Endothelial cell of umbilical vein (primary cell): Measurements from ENCODE around the gene ZDHHC13. TPM values are rescaled to one million over a fixed set of nuclear protein-coding genes. Genes with fewer than 3 reads are reported as not detected.
A peak's percentile ranks its signal among the peaks of the same experiment; 100 is the strongest.

Experiments used
- BruUV-seq: library from RNA; stranded (reverse); fragments of 400-500 nt; replicated peaks from 2 replicates; lab custom pipeline; 2021; lab: Mats Ljungman, UMichigan
- CTCF ChIA-PET: fragments of 300-600, 350-600 bp; sonication (Branson Sonifier 250); formaldehyde crosslinking; loops from one replicate; lab custom pipeline; 2021; ENCODE audit warnings: antibody characterized with exemption, inconsistent platforms; lab: Charles Lee
- POLR2A ChIA-PET: fragments of 300-600, 350-600 bp; sonication (Branson Sonifier 250); formaldehyde crosslinking; loops from one replicate; lab custom pipeline; 2021; ENCODE audit warnings: antibody characterized with exemption, inconsistent platforms; lab: Charles Lee
- DNase-seq: peaks from one replicate; pipeline ENCODE4 v3.0.0-alpha.2; 2011; ENCODE audit warnings: low read depth, low spot score
- FAIRE-seq: peaks from 2 replicates; lab custom pipeline; 2011; peaks lifted over from hg19 to GRCh38; lab: Jason Lieb, UNC
- H2AFZ ChIP-seq: 2 replicates; pipeline ENCODE4 v1.6.0; 2012; ENCODE audit warnings: low read depth, low read length, control low read depth, inconsistent platforms
- H3K27ac ChIP-seq: 2 replicates; pipeline ENCODE4 v1.5.1; 2011; ENCODE audit warnings: low read depth, mild to moderate bottlenecking, control low read depth, low read length, moderate library complexity; ENCODE audit not compliant: insufficient read depth
- H3K27me3 ChIP-seq, 2 experiments: 2 replicates each; pipeline versions ENCODE4 v1.6.0 to v1.6.1; 2011; ENCODE audit warnings: low read length in 2 of 2, mixed read lengths in 1 of 2; ENCODE audit not compliant: control insufficient read depth in 2 of 2, insufficient read depth in 2 of 2
- H3K36me3 ChIP-seq, 2 experiments: 2 replicates in 1 of 2; 3 replicates in 1 of 2; pipeline ENCODE4 v1.5.1; 2011; ENCODE audit warnings: low read length in 2 of 2, mild to moderate bottlenecking in 1 of 2, moderate library complexity in 1 of 2; ENCODE audit not compliant: control insufficient read depth in 2 of 2, insufficient read depth in 2 of 2; ENCODE audit errors: extremely low read depth in 1 of 2
- H3K4me1 ChIP-seq: 3 replicates; pipeline ENCODE4 v1.5.1; 2011; ENCODE audit warnings: mild to moderate bottlenecking, low read length; ENCODE audit not compliant: control insufficient read depth, insufficient read depth; ENCODE audit errors: extremely low read depth
- H3K4me2 ChIP-seq: 2 replicates; pipeline ENCODE4 v1.6.1; 2011; ENCODE audit warnings: low read length, control low read depth, mixed read lengths; ENCODE audit not compliant: insufficient read depth
- H3K4me3 ChIP-seq, 3 experiments: fragments of 200-600 bp in 1 of 3; sonication (generic), shearing (Covaris generic) in 1 of 3; replicated peaks in 1 of 3; 2 replicates each; pipeline ENCODE4 v1.5.1; 2011 to 2016; ENCODE audit warnings: control low read depth in 3 of 3, low read length in 3 of 3, mild to moderate bottlenecking in 2 of 3, inconsistent platforms in 1 of 3, low read depth in 1 of 3, moderate library complexity in 1 of 3; ENCODE audit not compliant: insufficient read depth in 1 of 3
- H3K79me2 ChIP-seq: 2 replicates; pipeline ENCODE4 v1.6.0; 2012; ENCODE audit warnings: low read length, inconsistent platforms; ENCODE audit not compliant: control insufficient read depth, insufficient read depth
- H3K9ac ChIP-seq: replicated peaks from 2 replicates; pipeline ENCODE3; 2011; ENCODE audit warnings: low read length, control low read depth; ENCODE audit not compliant: insufficient read depth; ENCODE audit errors: extremely low read depth
- H3K9me1 ChIP-seq: replicated peaks from 3 replicates; pipeline ENCODE4 v1.6.0; 2011; ENCODE audit warnings: mild to moderate bottlenecking, low read length; ENCODE audit not compliant: control insufficient read depth, insufficient read depth; ENCODE audit errors: extremely low read depth
- H3K9me3 ChIP-seq: replicated peaks from 2 replicates; pipeline ENCODE4 v1.5.1; 2012; ENCODE audit warnings: low read length, inconsistent platforms; ENCODE audit not compliant: control insufficient read depth, insufficient read depth
- H4K20me1 ChIP-seq: replicated peaks from 2 replicates; pipeline ENCODE3; 2011; ENCODE audit warnings: mild to moderate bottlenecking, low read length; ENCODE audit not compliant: control insufficient read depth, insufficient read depth; ENCODE audit errors: extremely low read depth
- CTCF ChIP-seq, 2 donors: IDR thresholded peaks; 1 replicate in 1 of 2; 2 replicates in 1 of 2; pipeline ENCODE4 v1.5.1; 2011; ENCODE audit warnings: low read length in 2 of 2, mild to moderate bottlenecking in 2 of 2, moderate library complexity in 2 of 2, control low read depth in 1 of 2, inconsistent platforms in 1 of 2, low read depth in 1 of 2; ENCODE audit not compliant: insufficient read depth in 1 of 2; ENCODE audit errors: extremely low read depth in 1 of 2
- EZH2 ChIP-seq: IDR thresholded peaks from 2 replicates; pipeline ENCODE4 v1.6.1; 2012; ENCODE audit warnings: borderline replicate concordance, low read depth, mild to moderate bottlenecking, moderate library complexity, low read length, inconsistent platforms; ENCODE audit not compliant: severe bottlenecking
- FOS ChIP-seq: IDR thresholded peaks from 2 replicates; pipeline ENCODE4 v1.6.1; 2011; ENCODE audit warnings: mild to moderate bottlenecking, low read length, moderate library complexity, borderline replicate concordance; ENCODE audit not compliant: insufficient read depth
- GATA2 ChIP-seq: IDR thresholded peaks from 2 replicates; pipeline ENCODE4 v1.7.0; 2011; ENCODE audit warnings: low read depth, mild to moderate bottlenecking, moderate library complexity, mixed read lengths, low read length; ENCODE audit not compliant: insufficient read length, insufficient read depth
- JUN ChIP-seq: IDR thresholded peaks from 2 replicates; pipeline ENCODE4 v1.6.1; 2011; ENCODE audit warnings: borderline replicate concordance, low read depth; ENCODE audit not compliant: insufficient read length, insufficient read depth
- MAX ChIP-seq: IDR thresholded peaks from 2 replicates; pipeline ENCODE4 v1.6.1; 2011; ENCODE audit not compliant: insufficient read depth, insufficient read length
- MYC ChIP-seq: IDR thresholded peaks from one replicate; pipeline ENCODE4 v1.6.1; 2011; ENCODE audit warnings: mild to moderate bottlenecking, low read depth, low read length
- POLR2A ChIP-seq: IDR thresholded peaks from 2 replicates; pipeline ENCODE4 v1.6.1; 2012; ENCODE audit warnings: low read depth, mild to moderate bottlenecking, control low read depth, low read length
- POLR2AphosphoS5 ChIP-seq: IDR thresholded peaks from 2 replicates; pipeline ENCODE4 v1.6.1; 2012; ENCODE audit warnings: low read depth, mild to moderate bottlenecking, control low read depth, low read length, moderate library complexity; ENCODE audit not compliant: insufficient read depth
- dilution Hi-C: fragments of 300-500 bp; cut with MboI; formaldehyde crosslinking; loops from one replicate; pipeline ENCODE4 v1.15.0; 2019; ENCODE audit warnings: low sequenced_read_pairs; ENCODE audit not compliant: extremely low pct_ligation_motif_present
- intact Hi-C: fragments of 100-400 bp; cut with micrococcal nuclease; formaldehyde crosslinking; loops from one replicate; pipeline ENCODE4 v1.10.0; 2022
- polyA plus RNA-seq, 4 experiments: library from polyadenylated mRNA; depleted of rRNA in 3 of 4; stranded (reverse) in 3 of 4; unstranded in 1 of 4; fragments of >200 nt; gene quantifications; 2 replicates each; pipeline versions ENCODE4 v1.2.1 to v1.2.3, GENCODE V29; 2011 to 2012; ENCODE audit warnings: missing spikeins in 1 of 4
- total RNA-seq: library from RNA; stranded (reverse); gene quantifications from 2 replicates; pipeline ENCODE4 v1.2.3, GENCODE V29; 2021

The ZDHHC13 gene
- total and polyA plus RNA-seq, 2 donors (not counting 3 experiments of a cell fraction or from before 2014, with no cell fraction given) = 37.4 to 52.9 TPM

- Histone ChIP-seq H3K9me1 (no peaks in the 10 kb centered on the region), H3K27ac (no peak overlapping the region), H3K36me3 (no peaks in the 10 kb centered on the region), H3K27me3 (no peaks in the 10 kb centered on the region), H4K20me1 (no peaks in the 10 kb centered on the region), H3K4me1 (no peaks in the 10 kb centered on the region), H3K79me2 (no peaks in the 10 kb centered on the region), H3K9me3 (no peaks in the 10 kb centered on the region), H3K4me2 (no peak overlapping the region), H2AFZ (no peak overlapping the region), H3K9ac (no peak overlapping the region), H3K4me3 (no peak overlapping the region)
- dilution Hi-C loops = no loop called here
- no TSS peak for BruUV-seq
- ChIA-PET CTCF (interaction anchor here (1.0 kb wide), 1 partner anchor 11 kb away, joined by 5 read pairs; no protein-coding TSS in a partner anchor), POLR2A (no interaction called here)
- TF ChIP-seq JUN (no peak), POLR2AphosphoS5 (no peak), MAX (no peak), POLR2A (no peak), EZH2 (no peak), MYC (no peak)
- intact Hi-C loops = no loop called here
- FAIRE-seq (no peak), DNase-seq (peak; percentile 8)
Measured at GRCh38 chr11:19193916-19194315, 76.9 kb downstream of the ZDHHC13 start.

- H3K9me1 ChIP-seq = no peaks in the 10 kb centered on the region
- CTCF ChIA-PET = interaction anchor here (1.0 kb wide), 1 partner anchor 12 kb away, joined by 5 read pairs; no protein-coding TSS in a partner anchor
- TF ChIP-seq EZH2 (no peak), MYC (no peak), GATA2 (no peak), CTCF (IDR thresholded peaks at IDR 0.05; ENCODE audit: extremely low read depth in 1 of 2, insufficient read depth in 1 of 2, low read depth in 1 of 2, low read length in 2 of 2) (no peak), MAX (no peak), FOS (no peak), POLR2A (no peak), JUN (no peak), POLR2AphosphoS5 (no peak)
- H3K9me3 ChIP-seq = no peaks in the 10 kb centered on the region
- POLR2A ChIA-PET = no interaction called here
- H3K27ac ChIP-seq = no peak overlapping the region
- H3K79me2 ChIP-seq = no peaks in the 10 kb centered on the region
- dilution Hi-C loops (no loop called here), intact Hi-C loops (no loop called here)
- H3K4me3 ChIP-seq = no peak overlapping the region
- H3K4me1 ChIP-seq = peaks cover 7% of the 10 kb centered on the region
- H3K4me2 ChIP-seq = no peak overlapping the region
- H3K27me3 ChIP-seq = no peaks in the 10 kb centered on the region
- H2AFZ ChIP-seq = no peak overlapping the region
- H4K20me1 ChIP-seq = no peaks in the 10 kb centered on the region
- DNase-seq (no peak), FAIRE-seq (no peak)
- BruUV-seq = no TSS peak
- no peak overlapping the region for H3K9ac ChIP-seq
- no peaks in the 10 kb centered on the region for H3K36me3 ChIP-seq
Measured at GRCh38 chr11:19194620-19195308, 77.8 kb downstream of the ZDHHC13 start.
